LHCN-M2 (cell line): ENCODE data around the gene TTC7B. TPM values are rescaled to one million over a fixed set of nuclear protein-coding genes. Genes with fewer than 3 reads are reported as not detected.

Source experiments
- DNase-seq: peaks from one replicate; pipeline ENCODE4 v3.0.0-alpha.2; 2012; ENCODE audit warnings: low read depth
- total RNA-seq: library from RNA; depleted of rRNA; stranded (reverse); fragments of >200 nt; gene quantifications from 2 replicates; pipeline ENCODE4 v1.2.3, GENCODE V29; 2014

TTC7B gene
- total RNA-seq, 1 experiment from 2014 or later, result 36.4 TPM

GRCh38 chr14:90617961-90618360, 198.3 kb downstream of the TTC7B start:
- DNase-seq, result no peak

- DNase-seq, result no peak
Measured at GRCh38 chr14:90616881-90617280, 199.3 kb downstream of the TTC7B start.

GRCh38 chr14:90616313-90616712, 199.9 kb downstream of the TTC7B start:
- DNase-seq, result no peak

- no peak for DNase-seq
Measured at GRCh38 chr14:90615517-90616060, 200.6 kb downstream of the TTC7B start.

DNA sequence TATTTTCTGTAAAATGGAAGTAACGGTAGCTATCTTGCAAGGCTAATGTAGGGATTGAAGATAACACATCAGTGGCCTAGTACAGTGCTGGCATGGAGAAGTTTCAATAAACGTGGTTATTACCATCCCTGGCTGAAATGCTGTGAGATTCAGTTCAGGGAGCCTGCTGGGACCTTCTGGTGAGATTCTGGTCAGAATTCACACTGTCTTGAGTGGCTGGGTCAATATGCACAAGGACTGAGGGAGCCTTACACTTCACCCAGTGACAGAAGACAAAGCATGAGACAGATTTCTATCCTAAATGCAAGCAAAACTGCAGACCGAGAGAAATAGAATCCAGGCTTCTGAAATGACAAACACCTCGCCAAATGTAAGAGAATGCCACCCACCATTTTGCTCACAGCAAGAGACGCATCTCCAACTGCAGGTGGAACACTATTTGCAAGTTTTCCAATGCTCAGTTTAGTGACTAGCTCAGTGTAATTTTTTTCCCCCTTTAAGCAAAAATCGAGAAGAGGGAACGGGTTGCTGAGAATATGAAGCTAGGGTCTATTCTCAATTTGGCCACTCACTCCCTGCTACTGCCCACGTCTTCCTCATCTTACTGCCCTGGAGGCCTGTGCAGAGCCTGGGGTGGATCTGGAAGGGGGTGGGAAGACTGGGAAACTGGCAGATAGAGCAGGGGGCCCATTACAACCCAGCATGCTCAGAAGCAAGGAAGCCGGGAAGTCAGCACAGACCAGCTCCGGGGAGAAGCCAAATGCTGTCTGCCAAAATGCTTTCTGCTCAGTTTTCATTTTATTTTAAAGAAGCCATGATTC, 201.3 kb downstream of the TTC7B start:
- DNase-seq, result no peak

- DNase-seq, result no peak
Measured at GRCh38 chr14:90613997-90614396, 202.2 kb downstream of the TTC7B start.

GRCh38 chr14:90613453-90613852, 202.8 kb downstream of the TTC7B start:
- no peak for DNase-seq

DNA sequence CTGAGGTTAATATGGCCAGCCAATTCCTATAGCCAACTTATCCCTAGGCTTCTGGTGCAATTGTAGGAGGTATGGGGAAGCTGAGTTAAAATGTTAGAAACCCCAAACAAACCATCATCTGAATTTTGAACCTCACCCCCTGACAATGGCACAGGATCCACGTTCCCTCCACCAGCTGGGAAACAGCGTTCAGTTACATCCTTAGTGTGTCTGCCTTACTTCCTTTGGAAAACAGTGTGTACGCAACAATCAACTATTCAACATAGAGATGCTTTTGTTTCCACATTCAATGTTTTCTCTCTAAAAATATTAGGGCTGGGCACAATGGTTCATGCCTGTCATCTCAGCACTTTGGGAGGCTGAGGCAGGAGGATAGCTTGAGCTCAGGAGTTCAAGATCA, 203.4 kb downstream of the TTC7B start:
- no peak for DNase-seq

DNA sequence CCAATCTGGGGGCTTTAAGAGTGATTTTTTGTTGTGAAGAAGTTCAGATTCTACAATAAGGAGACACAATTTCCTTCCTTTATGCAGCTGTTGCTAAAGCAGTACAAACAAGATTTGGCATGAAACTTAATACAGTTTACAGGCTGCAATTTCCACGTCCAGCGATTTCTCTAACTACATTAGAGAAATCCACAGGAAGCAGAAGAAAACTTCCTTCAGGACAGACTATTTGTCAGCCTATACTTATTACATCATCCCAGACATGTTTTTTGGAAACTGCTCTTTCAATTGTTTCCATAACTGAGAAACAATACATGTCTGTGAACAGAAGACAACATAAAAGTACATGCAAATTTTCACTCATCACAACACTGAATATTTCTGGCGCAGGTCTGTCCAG, 204.3 kb downstream of the TTC7B start:
- peak; percentile 56 for DNase-seq

GRCh38 chr14:90611501-90611900, 204.7 kb downstream of the TTC7B start:
- no peak for DNase-seq

- no peak for DNase-seq
Measured at GRCh38 chr14:90610346-90611040, 205.7 kb downstream of the TTC7B start.

GRCh38 chr14:90609376-90609775, 206.9 kb downstream of the TTC7B start:
- DNase-seq, result no peak

DNA sequence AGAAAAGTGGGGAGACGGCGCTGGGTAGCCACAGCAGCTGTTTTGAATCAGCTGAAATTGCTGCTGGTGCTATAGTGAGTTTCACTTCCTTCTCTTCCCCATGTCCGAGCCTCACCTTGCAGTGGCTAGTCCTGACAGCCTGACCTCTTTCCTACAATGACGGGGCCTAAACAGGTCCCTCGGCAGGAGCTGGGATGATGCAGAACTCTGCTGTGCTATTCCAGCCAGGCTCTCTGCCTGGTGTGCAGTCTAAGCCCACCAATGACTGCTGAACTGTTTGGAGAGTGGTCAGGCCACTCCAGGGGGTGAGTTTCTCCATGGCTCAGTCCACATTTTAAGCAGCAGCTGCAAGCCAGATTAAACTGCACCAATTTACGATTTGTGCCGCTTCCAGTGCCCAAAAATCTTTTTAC, 207.3 kb downstream of the TTC7B start:
- no peak for DNase-seq

- DNase-seq, result no peak
Measured at GRCh38 chr14:90608281-90608680, 207.9 kb downstream of the TTC7B start.

DNA sequence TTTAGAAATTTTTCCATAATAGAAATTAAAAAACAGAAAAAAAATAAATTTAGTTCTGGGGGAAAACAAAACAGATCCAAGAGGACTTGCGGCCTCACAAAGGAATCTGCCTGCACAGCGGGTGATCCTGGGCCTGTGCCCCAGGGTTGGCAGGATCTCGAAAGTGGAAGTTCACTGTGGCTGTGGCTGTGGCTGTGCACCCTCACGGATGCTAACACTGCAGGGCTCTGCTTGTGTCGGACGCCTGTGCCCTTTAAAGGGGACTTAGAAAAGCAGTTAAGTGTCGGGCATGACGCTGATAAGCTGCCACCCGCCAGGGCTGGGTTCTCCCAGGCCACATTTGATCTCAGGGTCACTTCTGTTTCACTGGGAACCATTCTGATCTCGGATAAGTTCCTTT, 209.1 kb downstream of the TTC7B start:
- DNase-seq, result no peak

DNA sequence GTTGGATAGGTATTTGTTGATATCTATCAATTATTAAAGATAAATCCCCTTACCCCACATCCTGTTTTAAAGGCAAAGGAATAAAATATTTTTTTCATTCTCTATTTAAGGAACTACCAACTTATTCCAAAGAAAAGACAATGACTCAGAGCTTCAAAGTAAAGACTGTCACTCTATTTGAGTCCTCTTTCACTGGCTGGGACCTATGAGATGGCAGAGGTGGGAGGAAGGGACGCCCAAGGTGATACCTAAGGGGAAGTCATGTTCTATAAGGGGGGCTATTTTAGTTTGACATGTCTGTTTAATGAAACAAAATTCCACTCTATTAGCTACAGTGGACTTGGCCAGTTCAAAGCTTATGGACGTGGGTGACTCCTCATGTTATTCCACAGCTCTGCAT, 209.8 kb downstream of the TTC7B start:
- no peak for DNase-seq

- DNase-seq, result no peak
Measured at GRCh38 chr14:90605430-90605829, 210.8 kb downstream of the TTC7B start.

- DNase-seq, result no peak
Measured at GRCh38 chr14:90604356-90604755, 211.9 kb downstream of the TTC7B start.

GRCh38 chr14:90603841-90604240, 212.4 kb downstream of the TTC7B start:
- no peak for DNase-seq

DNA sequence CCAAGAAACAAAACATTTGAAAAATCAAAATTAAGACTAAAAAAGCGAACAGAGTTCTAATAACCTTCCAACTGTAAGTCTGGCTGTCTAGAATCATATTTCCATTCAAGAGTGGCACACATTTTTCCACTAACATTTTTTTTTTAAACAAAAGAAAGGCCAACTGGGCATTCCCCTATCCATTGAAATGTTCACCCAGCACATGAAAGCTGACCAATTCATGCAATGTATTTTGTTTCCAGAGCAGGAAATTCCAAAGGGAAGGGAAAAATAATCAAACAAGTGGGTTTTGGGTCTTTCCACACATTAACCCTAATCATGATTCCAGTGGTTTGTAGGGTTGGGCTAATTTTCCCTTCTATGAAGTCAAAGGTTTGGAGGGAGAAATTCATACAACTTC, 212.9 kb downstream of the TTC7B start:
- DNase-seq, result no peak

GRCh38 chr14:90602088-90602687, 214.0 kb downstream of the TTC7B start:
- no peak for DNase-seq

DNA sequence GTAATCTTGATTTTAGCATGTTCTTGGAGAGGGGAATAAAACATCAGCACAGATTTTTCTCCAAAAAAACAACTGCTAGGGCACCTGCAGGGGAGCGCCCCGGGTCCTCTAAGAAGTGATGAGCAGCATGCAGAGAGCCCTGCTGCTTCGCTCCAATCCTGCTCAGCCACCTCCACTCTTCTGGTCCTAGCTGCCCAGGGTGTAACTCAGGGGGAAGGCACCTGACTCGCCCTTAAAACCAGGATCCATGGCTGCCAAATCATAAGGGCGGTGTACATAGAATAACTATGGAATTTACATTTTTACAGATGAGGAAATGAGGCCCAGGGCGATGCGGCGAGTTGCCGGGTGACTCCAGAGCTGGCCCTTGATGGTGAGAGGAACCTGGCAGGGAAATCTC, 214.7 kb downstream of the TTC7B start:
- no peak for DNase-seq
